H1 (cell line): Measurements from ENCODE around the gene ACCSL. TPM values are rescaled to one million over a fixed set of nuclear protein-coding genes. Genes with fewer than 3 reads are reported as not detected.

Experiments used
- BCL11A ChIP-seq, 2 experiments: IDR thresholded peaks; one replicate each; pipeline ENCODE4 v1.6.1; 2011; ENCODE audit warnings: low read depth in 2 of 2, low read length in 2 of 2, mild to moderate bottlenecking in 2 of 2
- CTBP2 ChIP-seq: IDR thresholded peaks from 2 replicates; pipeline ENCODE4 v1.7.0; 2011; ENCODE audit warnings: borderline replicate concordance, mild to moderate bottlenecking, moderate library complexity, mixed read lengths, low read length; ENCODE audit not compliant: insufficient read depth, insufficient read length
- HDAC6 ChIP-seq: IDR thresholded peaks from one replicate; pipeline ENCODE4 v1.7.1; 2012; ENCODE audit warnings: low read depth, mild to moderate bottlenecking, inconsistent platforms, low read length, moderate library complexity
- KDM1A ChIP-seq: fragments of 200-600, 300-600 bp; sonication (generic); IDR thresholded peaks from 2 replicates; pipeline ENCODE4 v1.7.1; 2016; ENCODE audit warnings: mild to moderate bottlenecking, low read length, borderline replicate concordance
- RBBP5 ChIP-seq: IDR thresholded peaks from 2 replicates; pipeline ENCODE4 v1.7.1; 2012; ENCODE audit warnings: low read depth, mild to moderate bottlenecking, inconsistent platforms, low read length, moderate library complexity, borderline replicate concordance
- SIX5 ChIP-seq: IDR thresholded peaks from 2 replicates; pipeline ENCODE4 v1.6.1; 2011; ENCODE audit warnings: mild to moderate bottlenecking, low read depth, low read length
- SUZ12 ChIP-seq: fragments of 200-600 bp; sonication (generic); IDR thresholded peaks from 2 replicates; pipeline ENCODE4 v1.6.1; 2012; ENCODE audit warnings: mild to moderate bottlenecking, inconsistent platforms, low read length, moderate library complexity, mixed read lengths
- polyA plus RNA-seq, 7 experiments: library from polyadenylated mRNA; depleted of rRNA in 3 of 7; stranded (reverse) in 5 of 7; unstranded in 2 of 7; fragments of >200 nt in 5 of 7; fragments of 200-250 nt in 2 of 7; gene quantifications; 1 replicate in 5 of 7; 2 replicates in 1 of 7; 4 replicates in 1 of 7; pipeline versions ENCODE4 v1.2.1 to v1.2.3, GENCODE V29; 2011 to 2013; ENCODE audit warnings: missing spikeins in 2 of 7, mixed read lengths in 2 of 7
- total RNA-seq: library from RNA; stranded (reverse); fragmentation: NEBNext Ultra II Directional; extraction: Animal tissue kit (Norgen Biotek cat#: 25700); gene quantifications from 2 replicates; pipeline ENCODE4 v1.2.1, GENCODE V29; 2021

ACCSL gene
- total and polyA plus RNA-seq, 2 of the 8 experiments (the other 6 are each of a cell fraction or from before 2014, with no cell fraction given): not detected

- TF ChIP-seq SUZ12 (no peak), KDM1A (no peak), CTBP2 (no peak), RBBP5 (no peak), BCL11A (IDR thresholded peaks at IDR 0.05; ENCODE audit: low read depth in 2 of 2, low read length in 2 of 2) (no peak), SIX5 (no peak), HDAC6 (no peak)
- TF ChIP-seq, all 59 proteins: peak for 0
These were observed 35.7 kb downstream of the ACCSL start (continued) for GRCh38 chr11:44083433-44083832.
